GM18517 (cell line): ENCODE results near the gene NAA20.

Experiments
- ATAC-seq: cut with Tn5 transposase; IDR thresholded peaks from one replicate; pipeline ENCODE4 v1.9.1; 2021; ENCODE audit warnings: mild to moderate bottlenecking, moderate library complexity; ENCODE audit not compliant: unreplicated experiment

NAA20 gene

GRCh38 chr20:20017001-20017843 is at the start of gene NAA20:
NAA20 (plus strand) TSS chr20:20017362; CDS start chr20:20017397, 35 bp downstream.
- peak; percentile 96 for ATAC-seq

GRCh38 chr20:19967445-19967844 is 49.7 kb upstream of the NAA20 start:
- ATAC-seq = no peak

- ATAC-seq = no peak
Measured at GRCh38 chr20:19968028-19968427, 49.1 kb upstream of the NAA20 start.

GRCh38 chr20:19968466-19969073 is 48.6 kb upstream of the NAA20 start:
- no peak for ATAC-seq

- ATAC-seq = no peak
Measured at GRCh38 chr20:19969106-19969505, 48.1 kb upstream of the NAA20 start.

GRCh38 chr20:19969507-19970255 is 47.5 kb upstream of the NAA20 start:
- ATAC-seq = no peak

GRCh38 chr20:19970256-19970765 is 46.9 kb upstream of the NAA20 start:
- ATAC-seq = no peak

- ATAC-seq = no peak
Measured at GRCh38 chr20:19971116-19971515, 46.0 kb upstream of the NAA20 start.

GRCh38 chr20:19973961-19974629 is 43.1 kb upstream of the NAA20 start:
- no peak for ATAC-seq

- no peak for ATAC-seq
Measured at GRCh38 chr20:19974630-19975435, 42.3 kb upstream of the NAA20 start.

- no peak for ATAC-seq
Measured at GRCh38 chr20:19975436-19975799, 41.7 kb upstream of the NAA20 start.

GRCh38 chr20:19975901-19976300 is 41.3 kb upstream of the NAA20 start:
- ATAC-seq = no peak

- ATAC-seq = no peak
Measured at GRCh38 chr20:19976595-19977372, 40.4 kb upstream of the NAA20 start.

- ATAC-seq = no peak
Measured at GRCh38 chr20:19977373-19977770, 39.8 kb upstream of the NAA20 start.

GRCh38 chr20:19978511-19979210 is 38.5 kb upstream of the NAA20 start:
- ATAC-seq = no peak

GRCh38 chr20:19981031-19981451 is 36.1 kb upstream of the NAA20 start:
- ATAC-seq = no peak

GRCh38 chr20:19986419-19986818 is 30.7 kb upstream of the NAA20 start:
- ATAC-seq = no peak

GRCh38 chr20:19987046-19987445 is 30.1 kb upstream of the NAA20 start:
- no peak for ATAC-seq

GRCh38 chr20:19990850-19991249 is 26.3 kb upstream of the NAA20 start:
- ATAC-seq = no peak
